Esophagus (tissue), 2 donors: ENCODE measurements around the gene DCAF12. TPM values are rescaled to one million over a fixed set of nuclear protein-coding genes. Genes with fewer than 3 reads are reported as not detected.

ENCODE experiments used
- H3K27ac ChIP-seq, 2 donors: one replicate each; pipeline ENCODE4 v1.5.1; 2013; ENCODE audit warnings: low read depth in 2 of 2, mild to moderate bottlenecking in 2 of 2, inconsistent platforms in 1 of 2, low read length in 1 of 2, moderate library complexity in 1 of 2
- H3K27me3 ChIP-seq, 2 donors: one replicate each; pipeline ENCODE4 v1.6.1; 2013; ENCODE audit warnings: low read length in 2 of 2, control low read depth in 1 of 2, mild to moderate bottlenecking in 1 of 2; ENCODE audit not compliant: insufficient read depth in 2 of 2, control insufficient read depth in 1 of 2
- H3K36me3 ChIP-seq, 2 donors: one replicate each; pipeline ENCODE4 v1.6.1; 2013; ENCODE audit warnings: low read length in 1 of 2; ENCODE audit not compliant: control insufficient read depth in 2 of 2, insufficient read depth in 2 of 2
- H3K4me1 ChIP-seq, 2 donors: one replicate each; pipeline ENCODE4 v1.6.1; 2013; ENCODE audit warnings: low read length in 1 of 2; ENCODE audit not compliant: control insufficient read depth in 2 of 2, insufficient read depth in 2 of 2
- H3K4me3 ChIP-seq, 2 donors: one replicate each; pipeline ENCODE4 v1.5.1; 2013; ENCODE audit warnings: low read length in 2 of 2, mild to moderate bottlenecking in 2 of 2, low read depth in 1 of 2, moderate library complexity in 1 of 2
- H3K9me3 ChIP-seq, 2 donors: one replicate each; pipeline ENCODE4 v1.6.1; 2013; ENCODE audit warnings: mild to moderate bottlenecking in 2 of 2, low read depth in 1 of 2, low read length in 1 of 2, moderate library complexity in 1 of 2; ENCODE audit not compliant: control insufficient read depth in 2 of 2, insufficient read depth in 1 of 2
- WGBS, 2 donors: extraction: QIAGEN DNeasy Blood & Tissue Kit; methylation state at CpG; one replicate each; pipeline ENCODE4 v1.1.7; 2013; 5-methylcytosine and 5-hydroxymethylcytosine counted together
- polyA plus RNA-seq, 2 donors: library from polyadenylated mRNA; stranded (reverse); fragments of 200-250 nt; gene quantifications; one replicate each; pipeline ENCODE4 v1.2.3, GENCODE V29; 2013
- donor health status: healthy with polysubstance abuse.
- donor health status: Bipolar disorder and iron deficiency.

The DCAF12 gene
- polyA plus RNA-seq, result 10 to 100 TPM; 19.6 to 22.8 TPM

DNA sequence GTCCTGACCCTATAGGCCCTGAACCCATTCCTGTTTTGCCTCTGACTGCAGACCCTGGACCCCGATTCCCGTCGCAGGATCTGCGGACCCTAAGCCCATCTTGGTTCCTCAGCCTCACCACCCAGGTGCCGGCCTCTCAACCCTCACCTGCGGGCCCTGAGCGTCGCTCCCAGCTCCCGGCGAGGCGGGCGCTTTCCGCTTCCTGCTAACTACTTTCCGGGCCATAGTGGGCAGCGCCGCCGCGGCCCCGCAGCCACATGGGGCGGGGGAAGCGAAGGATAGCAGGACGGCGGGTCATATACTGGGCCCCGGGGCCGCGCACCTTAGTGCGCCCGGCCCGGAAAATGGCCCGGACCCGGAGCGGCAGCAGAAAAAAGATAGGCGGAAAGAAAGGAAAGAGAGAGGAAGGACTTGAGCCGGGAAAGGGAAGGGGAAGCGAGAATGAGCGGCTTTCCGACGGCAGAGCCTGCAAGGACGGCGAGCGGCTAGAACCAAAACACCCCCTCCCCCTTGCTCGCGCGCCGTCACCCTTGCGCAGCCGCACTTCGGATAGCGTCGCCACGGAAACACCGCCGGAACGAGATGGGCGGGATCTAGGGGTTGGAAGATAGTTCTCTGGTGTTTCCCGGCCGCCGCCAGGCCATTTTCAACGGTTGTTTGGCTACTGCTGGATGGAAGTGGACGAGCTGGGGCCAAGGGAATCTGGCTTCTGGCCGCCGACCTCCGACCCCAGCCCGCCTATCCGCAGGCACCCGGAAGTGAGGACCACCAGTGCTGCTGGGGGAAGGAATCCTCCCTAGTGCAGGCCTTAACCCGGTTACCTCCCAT, at the start of gene DCAF12:
Gene DCAF12 (minus strand): TSS at position 492 of the 828 bp plus-strand sequence. CDS start 267 bp downstream, at position 225.
- Histone ChIP-seq H3K4me1 (peaks cover 0 to 6% of the 10 kb centered on the region in 2 donors), H3K27me3 (no peaks in the 10 kb centered on the region), H3K4me3 (peak within 1 kb of the TSS; percentile 86 to 99), H3K27ac (peak within 1 kb of the TSS; percentile 82 to 89), H3K9me3 (no peaks in the 10 kb centered on the region), H3K36me3 (no peaks in the 10 kb centered on the region)
- 0% methylated on average over 66 to 67 of the region's 67 CpGs for WGBS, 2 donors

DNA sequence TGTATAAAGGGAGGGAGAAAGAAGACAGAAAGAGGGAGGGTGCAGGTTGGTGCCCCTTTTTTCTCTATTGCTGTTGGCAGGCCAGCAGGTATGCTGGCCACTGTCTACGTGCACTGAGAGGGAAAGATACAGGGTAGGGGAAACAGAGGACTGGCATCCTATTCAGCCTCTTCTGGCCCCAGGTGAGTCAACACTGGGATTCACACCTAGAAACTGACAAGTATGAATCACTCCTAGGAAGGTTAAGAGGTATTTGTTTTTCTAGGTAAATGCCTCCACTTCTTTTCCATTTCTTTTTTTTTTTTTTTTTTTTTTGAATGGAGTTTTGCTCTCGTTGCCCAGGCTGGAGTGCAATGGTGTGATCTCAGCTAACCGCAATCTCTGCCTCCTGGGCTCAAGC, 49.6 kb upstream of the DCAF12 start:
- WGBS, 2 donors, result 47 to 55% methylated on average over 3 of the region's 3 CpGs
- no peak overlapping the region for H3K4me3 ChIP-seq
- H3K4me1 ChIP-seq, result peaks cover 0 to 2% of the 10 kb centered on the region in 2 donors
- no peaks in the 10 kb centered on the region for H3K9me3 ChIP-seq
- H3K27ac ChIP-seq, result peak overlapping the region; percentile 62 to 73
- H3K27me3 ChIP-seq, result no peaks in the 10 kb centered on the region
- no peaks in the 10 kb centered on the region for H3K36me3 ChIP-seq

DNA sequence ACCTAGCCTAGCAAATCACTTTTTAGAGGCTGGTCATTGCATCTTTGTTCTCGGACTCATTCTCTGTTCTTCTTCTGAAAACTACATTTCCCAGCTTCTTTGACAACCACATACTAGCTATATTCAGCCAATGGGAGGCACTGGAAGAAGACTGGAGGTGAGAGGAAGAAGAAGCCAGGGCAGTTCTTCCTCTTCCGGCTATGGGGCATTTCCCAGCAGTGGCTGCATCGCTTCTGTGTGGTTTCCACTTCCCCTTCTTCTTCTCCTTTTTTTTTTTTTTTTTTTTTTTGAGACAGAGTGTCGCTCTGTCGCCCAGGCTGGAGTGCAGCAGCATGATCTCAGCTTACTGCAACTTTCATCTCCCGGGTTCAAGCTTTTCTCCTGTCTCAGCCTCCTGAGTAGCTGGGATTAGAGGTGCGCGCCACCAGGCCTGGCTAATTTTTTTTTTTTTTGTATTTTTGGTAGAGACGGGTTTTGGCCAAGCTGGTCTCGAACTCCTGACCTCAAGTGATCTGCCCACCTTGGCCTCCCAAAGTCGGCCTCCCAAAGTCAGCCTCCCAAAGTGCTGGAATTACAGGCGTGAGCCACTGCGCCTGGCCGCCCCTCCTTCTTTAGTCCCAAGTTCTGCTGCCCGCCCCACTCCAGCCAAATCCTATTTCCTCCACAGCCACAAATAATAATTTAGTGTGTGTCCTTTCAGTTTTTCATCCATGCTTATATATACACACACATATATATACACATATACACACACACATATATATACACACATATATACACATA, 45.4 kb upstream of the DCAF12 start:
- Histone ChIP-seq H3K36me3 (no peaks in the 10 kb centered on the region), H3K9me3 (no peaks in the 10 kb centered on the region), H3K4me3 (no peak overlapping the region), H3K27ac (no peak overlapping the region), H3K27me3 (no peaks in the 10 kb centered on the region), H3K4me1 (no peaks in the 10 kb centered on the region)
- 86 to 88% methylated on average over 15 of the region's 15 CpGs for WGBS, 2 donors

DNA sequence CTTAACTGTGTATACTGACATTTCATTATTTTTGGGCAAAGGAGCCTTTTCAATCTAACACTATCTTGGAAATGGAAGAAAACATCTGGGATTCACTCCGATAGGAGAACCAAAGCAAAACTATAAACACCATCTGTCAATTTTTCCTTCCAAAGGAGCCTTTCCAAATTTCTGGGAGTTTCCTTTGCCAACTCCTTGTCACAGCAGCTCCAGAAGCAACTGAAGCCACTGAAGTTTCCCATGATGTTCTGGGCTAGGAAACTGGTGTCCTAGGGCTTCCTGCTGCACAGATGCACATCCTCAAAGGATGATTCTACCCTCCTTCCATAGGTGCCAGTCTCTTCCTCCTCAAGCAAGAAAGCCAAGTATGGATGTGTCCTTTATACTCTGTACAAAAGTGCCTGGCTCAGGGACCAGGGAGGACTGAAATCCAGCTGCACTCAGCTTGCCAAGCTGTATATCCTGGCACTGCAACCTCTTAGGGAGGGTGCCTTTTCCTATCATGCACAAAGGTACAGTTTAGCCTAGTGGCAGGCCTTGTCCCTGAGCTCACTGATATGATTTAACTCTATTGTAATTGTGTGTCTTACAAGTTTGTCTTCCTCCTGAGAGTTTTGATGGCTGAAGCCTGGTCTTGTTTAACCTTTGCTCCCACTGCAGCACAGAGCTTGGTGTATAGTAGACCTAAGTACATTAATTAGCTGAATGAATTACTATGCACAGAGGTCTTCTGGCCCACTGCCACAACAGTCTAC, 43.9 kb upstream of the DCAF12 start:
- no peaks in the 10 kb centered on the region for H3K36me3 ChIP-seq
- H3K4me1 ChIP-seq, result no peaks in the 10 kb centered on the region
- H3K27me3 ChIP-seq, result no peaks in the 10 kb centered on the region
- no peak overlapping the region for H3K4me3 ChIP-seq
- no peaks in the 10 kb centered on the region for H3K9me3 ChIP-seq
- peak overlapping the region in 1 of 2 donors; percentile 36 for H3K27ac ChIP-seq
- WGBS, 2 donors, result 46 to 59% methylated on average over 1 of the region's 1 CpG

DNA sequence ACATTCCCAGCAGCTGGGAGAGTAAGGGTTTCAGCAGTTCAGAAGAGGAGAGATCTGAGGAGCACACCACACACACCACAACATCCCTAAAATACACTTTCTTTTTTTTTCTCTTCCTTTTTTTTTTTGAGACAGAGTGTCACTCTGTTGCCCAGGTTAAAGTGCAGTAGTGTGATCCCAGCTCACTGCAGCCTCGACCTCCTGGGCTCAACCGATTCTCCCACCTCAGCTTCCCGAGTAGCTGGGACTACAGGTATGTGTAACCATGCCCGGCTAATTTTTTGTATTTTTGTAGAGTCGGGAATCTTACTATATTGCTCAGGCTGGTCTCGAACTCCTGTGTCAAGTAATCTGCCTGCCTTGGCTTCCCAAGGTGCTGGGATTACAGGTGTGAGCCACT, 42.6 kb upstream of the DCAF12 start:
- no peak overlapping the region for H3K27ac ChIP-seq
- no peaks in the 10 kb centered on the region for H3K4me1 ChIP-seq
- no peak overlapping the region for H3K4me3 ChIP-seq
- no peaks in the 10 kb centered on the region for H3K27me3 ChIP-seq
- H3K36me3 ChIP-seq, result no peaks in the 10 kb centered on the region
- 92 to 94% methylated on average over 6 of the region's 6 CpGs for WGBS, 2 donors
- H3K9me3 ChIP-seq, result no peaks in the 10 kb centered on the region

DNA sequence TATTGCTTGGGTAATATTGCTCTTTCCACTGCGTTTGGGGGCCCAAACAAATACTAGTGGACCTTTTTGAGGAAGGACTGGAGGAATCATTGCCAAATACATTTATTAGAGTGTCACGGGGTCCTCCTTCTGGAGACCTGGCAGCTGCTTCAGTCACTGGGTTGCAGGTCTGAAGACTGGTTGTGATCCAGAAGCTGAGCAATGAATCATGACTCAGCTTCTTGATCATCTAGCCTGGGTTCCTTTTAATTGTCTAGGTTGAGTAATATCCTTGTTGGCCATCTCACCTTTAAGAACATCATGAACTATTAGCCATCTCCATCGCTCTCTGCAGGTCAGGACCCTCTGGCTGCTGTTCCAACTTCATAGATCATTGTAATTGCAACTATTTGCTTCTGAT, 36.9 kb upstream of the DCAF12 start:
- Histone ChIP-seq H3K36me3 (no peaks in the 10 kb centered on the region), H3K27ac (peak overlapping the region in 1 of 2 donors; percentile 15), H3K27me3 (no peaks in the 10 kb centered on the region), H3K9me3 (no peaks in the 10 kb centered on the region), H3K4me1 (peaks cover 0 to 2% of the 10 kb centered on the region in 2 donors), H3K4me3 (no peak overlapping the region)
- WGBS, 2 donors, result 56 to 68% methylated on average over 3 of the region's 3 CpGs

DNA sequence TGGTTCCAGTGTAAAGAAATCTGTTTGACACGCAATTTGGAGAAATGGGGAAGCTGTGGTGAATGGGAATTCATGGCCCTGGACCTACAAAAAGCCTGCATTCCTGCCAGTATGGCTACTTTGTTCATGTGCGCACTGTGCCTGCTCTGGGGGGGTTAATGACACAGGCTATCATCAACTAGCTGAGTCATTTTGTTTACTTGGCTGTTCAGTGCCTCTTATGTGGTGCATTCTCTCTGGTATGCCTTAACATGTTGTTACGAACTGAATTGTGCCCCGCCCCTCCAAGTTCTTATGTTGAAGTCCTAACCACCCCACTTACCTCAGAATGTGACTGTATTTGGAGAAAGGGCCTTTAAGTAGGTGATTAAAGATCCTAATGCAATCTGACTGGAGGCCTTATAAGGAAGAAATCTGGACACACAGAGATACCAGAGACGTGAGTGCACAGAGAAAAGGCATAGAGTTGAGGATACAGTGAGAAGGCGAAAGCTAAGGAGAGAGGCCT, 31.9 kb upstream of the DCAF12 start:
- H3K9me3 ChIP-seq, result no peaks in the 10 kb centered on the region
- no peak overlapping the region for H3K4me3 ChIP-seq
- WGBS, 2 donors, result 67 to 69% methylated on average over 6 of the region's 6 CpGs
- no peaks in the 10 kb centered on the region for H3K27me3 ChIP-seq
- no peaks in the 10 kb centered on the region for H3K36me3 ChIP-seq
- peaks cover 0 to 2% of the 10 kb centered on the region in 2 donors for H3K4me1 ChIP-seq
- no peak overlapping the region for H3K27ac ChIP-seq

DNA sequence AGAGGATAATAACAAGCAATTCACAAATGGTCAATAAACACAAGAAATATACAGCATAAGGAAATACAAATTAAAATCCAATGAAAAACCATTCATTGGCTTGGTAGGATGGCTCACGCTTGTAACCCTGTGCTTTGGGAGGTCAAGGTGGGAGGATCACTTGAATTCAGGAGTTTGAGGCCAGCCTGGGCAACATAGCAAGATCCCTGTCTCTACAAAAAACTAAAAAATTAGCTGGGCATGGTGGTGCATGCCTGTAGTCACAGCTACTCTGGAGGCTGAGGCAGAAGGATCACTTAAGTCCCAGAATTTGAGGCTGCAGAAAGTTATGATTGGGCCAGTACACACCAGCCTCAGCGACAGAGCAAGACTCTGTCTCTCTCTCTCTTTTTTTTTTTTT, 31.4 kb upstream of the DCAF12 start:
- no peak overlapping the region for H3K27ac ChIP-seq
- no peaks in the 10 kb centered on the region for H3K27me3 ChIP-seq
- WGBS, 2 donors, result 93 to 94% methylated on average over 2 of the region's 2 CpGs
- H3K4me1 ChIP-seq, result peaks cover 0 to 2% of the 10 kb centered on the region in 2 donors
- H3K9me3 ChIP-seq, result no peaks in the 10 kb centered on the region
- H3K4me3 ChIP-seq, result no peak overlapping the region
- H3K36me3 ChIP-seq, result no peaks in the 10 kb centered on the region

DNA sequence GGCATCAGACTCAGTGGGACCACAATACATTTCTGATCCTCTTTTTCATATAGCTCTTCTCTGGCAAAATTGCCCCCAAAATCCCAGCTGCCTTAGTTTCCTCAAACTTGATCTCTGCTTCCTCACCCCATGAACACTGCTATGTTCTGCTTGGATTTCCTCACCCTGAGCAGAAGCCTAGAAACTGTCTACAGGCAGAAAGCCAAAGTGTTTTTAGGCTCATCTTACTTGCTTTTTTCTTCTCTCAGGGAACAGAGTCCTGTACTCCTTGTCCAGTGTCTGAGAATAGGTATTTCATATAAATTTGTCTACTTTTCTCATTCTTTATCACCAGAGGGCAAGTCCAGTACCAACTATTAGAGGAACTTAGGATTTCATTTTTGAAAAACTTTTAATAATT, 30.8 kb upstream of the DCAF12 start:
- no peaks in the 10 kb centered on the region for H3K36me3 ChIP-seq
- no peak overlapping the region for H3K27ac ChIP-seq
- H3K9me3 ChIP-seq, result no peaks in the 10 kb centered on the region
- H3K4me1 ChIP-seq, result peaks cover 0 to 2% of the 10 kb centered on the region in 2 donors
- H3K27me3 ChIP-seq, result no peaks in the 10 kb centered on the region
- no peak overlapping the region for H3K4me3 ChIP-seq
